T-helper 2 cell treated with Interferon-gamma antibody and Interleukin-4, amounts not matched to agents 100 ng/mL and 5 ng/mL, for 36 hours (primary cell): Measurements from ENCODE around the gene TEX29. TPM values are rescaled to one million over a fixed set of nuclear protein-coding genes. Genes with fewer than 3 reads are reported as not detected.

Source experiments
- intact Hi-C: fragments of 100-400 bp; cut with micrococcal nuclease; formaldehyde crosslinking; loops from one replicate; pipeline ENCODE4 v1.15.1; 2023
- total RNA-seq: library from RNA; stranded (reverse); gene quantifications from 2 replicates; pipeline ENCODE4 v1.2.3, GENCODE V29; 2022

The TEX29 gene
- total RNA-seq, 1 donor from 2014 or later: 0.61 TPM

- intact Hi-C loops: no loop called here
Measured at GRCh38 chr13:111289251-111289650, 31.2 kb upstream of the TEX29 start.

GRCh38 chr13:111291908-111292307, 28.5 kb upstream of the TEX29 start:
- intact Hi-C loops: no loop called here

GRCh38 chr13:111292710-111293485, 27.5 kb upstream of the TEX29 start:
- intact Hi-C loops: no loop called here

- intact Hi-C loops: no loop called here
Measured at GRCh38 chr13:111295886-111296285, 24.6 kb upstream of the TEX29 start.

GRCh38 chr13:111296417-111296816, 24.0 kb upstream of the TEX29 start:
- intact Hi-C loops: no loop called here

GRCh38 chr13:111298214-111298975, 22.0 kb upstream of the TEX29 start:
- intact Hi-C loops: no loop called here

GRCh38 chr13:111302045-111302726, 18.3 kb upstream of the TEX29 start:
- intact Hi-C loops: no loop called here

GRCh38 chr13:111303559-111303958, 16.9 kb upstream of the TEX29 start:
- intact Hi-C loops: no loop called here

GRCh38 chr13:111304041-111304544, 16.3 kb upstream of the TEX29 start:
- intact Hi-C loops: no loop called here

- intact Hi-C loops: no loop called here
Measured at GRCh38 chr13:111304603-111305289, 15.7 kb upstream of the TEX29 start.

- intact Hi-C loops: no loop called here
Measured at GRCh38 chr13:111312944-111313590, 7.4 kb upstream of the TEX29 start.

- intact Hi-C loops: no loop called here
Measured at GRCh38 chr13:111313911-111314425, 6.5 kb upstream of the TEX29 start.

GRCh38 chr13:111314852-111315251, 5.6 kb upstream of the TEX29 start:
- intact Hi-C loops: no loop called here

- intact Hi-C loops: no loop called here
Measured at GRCh38 chr13:111315347-111315995, 5.0 kb upstream of the TEX29 start.

GRCh38 chr13:111316161-111316730, 4.2 kb upstream of the TEX29 start:
- intact Hi-C loops: no loop called here

GRCh38 chr13:111317042-111317550, 3.3 kb upstream of the TEX29 start:
- intact Hi-C loops: no loop called here

GRCh38 chr13:111317571-111318345, 2.7 kb upstream of the TEX29 start:
- intact Hi-C loops: no loop called here

GRCh38 chr13:111318386-111318785, 2.1 kb upstream of the TEX29 start:
- intact Hi-C loops: no loop called here

GRCh38 chr13:111319521-111319920, 921 bp upstream of the TEX29 start:
- intact Hi-C loops: no loop called here
